ENCODE data around the gene CDX1. TPM values are rescaled to one million over a fixed set of nuclear protein-coding genes. Genes with fewer than 3 reads are reported as not detected.
A peak's percentile ranks its signal among the peaks of the same experiment; 100 is the strongest.

CDX1 gene
- total RNA-seq, 2 donors from 2014 or later, result not detected

DNA sequence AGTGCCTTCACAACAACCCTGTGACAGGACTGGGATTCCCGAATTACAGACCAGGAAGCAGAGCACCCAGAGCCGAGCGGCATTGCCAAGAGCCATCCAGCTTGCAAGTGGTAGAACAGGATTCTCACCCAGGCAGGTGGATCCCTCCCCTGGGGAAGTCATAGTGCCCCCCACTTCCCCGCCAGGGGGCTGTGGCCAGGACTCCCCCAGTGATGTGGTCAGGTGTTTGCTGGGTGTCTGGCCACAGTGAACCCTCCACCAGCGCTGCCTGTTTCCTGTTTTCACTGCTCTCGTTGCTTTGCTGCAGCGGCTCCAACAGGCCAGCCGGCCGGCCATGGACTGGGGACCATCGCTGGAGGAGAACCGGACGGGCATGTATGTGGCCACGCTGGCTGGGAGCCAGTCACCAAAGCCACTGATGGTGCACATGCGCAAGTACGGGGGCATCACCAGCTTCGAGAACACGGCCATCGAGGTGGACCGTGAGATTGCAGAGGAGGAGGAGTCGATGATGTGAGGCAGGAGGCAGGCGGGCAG lies 42.6 kb downstream of the CDX1 start:
- Histone ChIP-seq H3K27me3 (no peaks in the 10 kb centered on the region), H3K9me3 (no peaks in the 10 kb centered on the region), H3K4me3 (no peak overlapping the region), H3K36me3 (no peaks in the 10 kb centered on the region), H3K27ac (no peak overlapping the region), H3K4me1 (peaks cover 0 to 7% of the 10 kb centered on the region in 2 donors)
- TF ChIP-seq CTCF (IDR thresholded peaks at IDR 0.05), result no peak
- no peak for DNase-seq (ENCODE audit: low spot score)

- no peak for DNase-seq (ENCODE audit: low spot score)
- Histone ChIP-seq H3K27ac (no peak overlapping the region), H3K4me3 (no peak overlapping the region), H3K4me1 (peaks cover 0 to 15% of the 10 kb centered on the region in 2 donors), H3K27me3 (no peaks in the 10 kb centered on the region), H3K9me3 (no peaks in the 10 kb centered on the region), H3K36me3 (no peaks in the 10 kb centered on the region)
- no peak for TF ChIP-seq CTCF (IDR thresholded peaks at IDR 0.05)
Observed at GRCh38 chr5:150210644-150211043, 44.1 kb downstream of the CDX1 start.

GRCh38 chr5:150211156-150212030 lies 44.8 kb downstream of the CDX1 start:
- Histone ChIP-seq H3K4me1 (peaks cover 0 to 19% of the 10 kb centered on the region in 2 donors), H3K27me3 (no peaks in the 10 kb centered on the region), H3K9me3 (no peaks in the 10 kb centered on the region), H3K36me3 (no peaks in the 10 kb centered on the region), H3K27ac (no peak overlapping the region), H3K4me3 (no peak overlapping the region)
- no peak for DNase-seq (ENCODE audit: low spot score)
- peak in 1 of 2 donors; percentile 10 for TF ChIP-seq CTCF (IDR thresholded peaks at IDR 0.05)

DNA sequence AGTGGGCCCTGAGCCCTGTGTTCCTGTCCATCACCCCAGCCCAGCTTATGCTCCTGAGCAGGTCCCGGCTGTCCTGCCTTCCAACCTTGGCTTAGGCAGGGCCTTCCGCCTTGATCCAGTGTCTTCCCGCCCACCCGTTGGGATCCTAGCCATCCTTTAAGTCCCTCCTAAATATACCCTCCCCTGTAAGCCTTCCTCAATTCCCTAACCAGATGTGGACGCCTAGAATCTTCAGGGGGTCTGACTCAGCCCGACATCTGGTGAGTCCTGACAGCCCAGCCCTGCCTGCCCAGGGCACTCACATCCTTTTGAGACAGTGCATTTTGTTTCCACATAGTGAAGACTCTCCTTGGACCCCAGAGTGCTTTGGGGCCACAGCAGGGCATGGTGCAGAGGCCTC lies 47.0 kb downstream of the CDX1 start:
- peak overlapping the region; percentile 52 to 64 for H3K27ac ChIP-seq

DNA sequence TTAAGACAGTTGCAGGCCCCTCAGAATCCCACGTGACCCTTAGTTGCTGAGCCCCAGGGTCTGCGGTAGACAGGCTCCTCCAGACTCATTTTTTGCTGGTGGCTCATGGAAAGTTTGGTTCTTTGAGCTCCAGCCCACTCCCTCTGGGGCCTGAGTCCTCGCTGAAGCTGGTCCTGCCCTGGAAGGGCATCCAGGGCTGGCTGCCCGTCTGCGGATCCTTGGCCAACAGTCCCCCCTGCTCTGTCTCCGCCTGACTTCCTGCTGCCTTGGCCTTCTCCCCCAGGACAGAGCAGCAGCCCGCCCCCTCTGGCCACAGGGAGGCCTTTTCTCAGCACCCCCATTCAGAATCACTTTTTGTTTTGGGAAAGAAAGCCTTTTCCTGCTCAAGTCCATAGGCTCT lies 47.7 kb downstream of the CDX1 start:
- TF ChIP-seq CTCF (IDR thresholded peaks at IDR 0.05), result peak in 1 of 2 donors; percentile 53
- Histone ChIP-seq H3K27ac (peak overlapping the region; percentile 52 to 64), H3K9me3 (no peaks in the 10 kb centered on the region), H3K4me3 (no peak overlapping the region), H3K27me3 (no peaks in the 10 kb centered on the region), H3K36me3 (no peaks in the 10 kb centered on the region), H3K4me1 (peaks cover 0 to 32% of the 10 kb centered on the region in 2 donors)
- peak; percentile 72 for DNase-seq (ENCODE audit: low spot score)

More for the DNA sequence above, 47.0 kb downstream of the CDX1 start:
- peaks cover 0 to 31% of the 10 kb centered on the region in 2 donors for H3K4me1 ChIP-seq
- no peaks in the 10 kb centered on the region for H3K36me3 ChIP-seq
- no peak overlapping the region for H3K4me3 ChIP-seq
- no peaks in the 10 kb centered on the region for H3K9me3 ChIP-seq
- no peaks in the 10 kb centered on the region for H3K27me3 ChIP-seq
- no peak for DNase-seq (ENCODE audit: low spot score)
- TF ChIP-seq CTCF (IDR thresholded peaks at IDR 0.05), result no peak
